H9 (cell line): ENCODE measurements around the gene ZNF236. TPM values are rescaled to one million over a fixed set of nuclear protein-coding genes. Genes with fewer than 3 reads are reported as not detected.

ENCODE experiments used
- DNase-seq: peaks from one replicate; pipeline ENCODE4 v3.0.0-alpha.2; 2017
- H2AFZ ChIP-seq: one replicate; pipeline ENCODE4 v1.6.1; 2013; ENCODE audit warnings: mild to moderate bottlenecking, low read length, control low read depth, moderate library complexity
- H2AK5ac ChIP-seq: 2 replicates; pipeline ENCODE4 v1.6.1; 2013; ENCODE audit warnings: low read length, control low read depth, mixed read lengths; ENCODE audit not compliant: insufficient read length
- H2BK120ac ChIP-seq: one replicate; pipeline ENCODE4 v1.6.1; 2013; ENCODE audit warnings: low read depth, mild to moderate bottlenecking, low read length, control low read depth, inconsistent platforms; ENCODE audit not compliant: poor library complexity, severe bottlenecking
- H2BK12ac ChIP-seq: 2 replicates; pipeline ENCODE4 v1.6.1; 2013; ENCODE audit warnings: low read length, control low read depth, mixed read lengths, low read depth; ENCODE audit not compliant: insufficient read length
- H2BK15ac ChIP-seq: 2 replicates; pipeline ENCODE4 v1.6.1; 2013; ENCODE audit warnings: low read depth, low read length, control low read depth
- H2BK20ac ChIP-seq: one replicate; pipeline ENCODE4 v1.6.1; 2013; ENCODE audit warnings: low read depth, mild to moderate bottlenecking, low read length, control low read depth, inconsistent platforms; ENCODE audit not compliant: poor library complexity, severe bottlenecking
- H2BK5ac ChIP-seq: 2 replicates; pipeline ENCODE4 v1.6.1; 2013; ENCODE audit warnings: low read length, control low read depth, mixed read lengths; ENCODE audit not compliant: insufficient read length
- H3K14ac ChIP-seq: 2 replicates; pipeline ENCODE4 v1.6.1; 2013; ENCODE audit warnings: low read length, control low read depth; ENCODE audit not compliant: insufficient read depth
- H3K18ac ChIP-seq: 2 replicates; pipeline ENCODE4 v1.6.1; 2013; ENCODE audit warnings: low read depth, mild to moderate bottlenecking, mixed read lengths, low read length, control low read depth; ENCODE audit not compliant: insufficient read length
- H3K23ac ChIP-seq: 2 replicates; pipeline ENCODE4 v1.6.1; 2013; ENCODE audit warnings: low read length, control low read depth, mixed read lengths, low read depth; ENCODE audit not compliant: insufficient read length
- H3K23me2 ChIP-seq: 2 replicates; pipeline ENCODE4 v1.6.1; 2013; ENCODE audit warnings: low read depth, mild to moderate bottlenecking, mixed read lengths, low read length, control low read depth; ENCODE audit not compliant: insufficient read length, poor library complexity, severe bottlenecking
- H3K27ac ChIP-seq: 2 replicates; pipeline ENCODE4 v1.5.1; 2013; ENCODE audit warnings: low read length, control low read depth, mixed read lengths, low read depth; ENCODE audit not compliant: insufficient read length
- H3K27me3 ChIP-seq: 2 replicates; pipeline ENCODE4 v1.6.1; 2013; ENCODE audit warnings: low read length, control low read depth, inconsistent platforms; ENCODE audit not compliant: insufficient read depth
- H3K4ac ChIP-seq: 2 replicates; pipeline ENCODE4 v1.6.1; 2013; ENCODE audit warnings: low read depth, mild to moderate bottlenecking, control low read depth, inconsistent platforms, low read length, moderate library complexity
- H3K4me1 ChIP-seq: 2 replicates; pipeline ENCODE4 v1.6.1; 2013; ENCODE audit warnings: low read length, control low read depth, inconsistent platforms; ENCODE audit not compliant: insufficient read depth
- H3K4me2 ChIP-seq: 2 replicates; pipeline ENCODE4 v1.6.1; 2013; ENCODE audit warnings: low read length, control low read depth, mixed read lengths; ENCODE audit not compliant: insufficient read length, insufficient read depth
- H3K56ac ChIP-seq: 2 replicates; pipeline ENCODE4 v1.6.1; 2013; ENCODE audit warnings: low read depth, mild to moderate bottlenecking, mixed read lengths, low read length, control low read depth; ENCODE audit not compliant: insufficient read length
- H3K79me1 ChIP-seq: 2 replicates; pipeline ENCODE4 v1.6.1; 2013; ENCODE audit warnings: low read depth, mild to moderate bottlenecking, moderate library complexity, low read length, control low read depth, inconsistent platforms; ENCODE audit not compliant: insufficient read depth, poor library complexity, severe bottlenecking
- H3K79me2 ChIP-seq: 2 replicates; pipeline ENCODE4 v1.6.1; 2013; ENCODE audit warnings: low read length, control low read depth, inconsistent platforms; ENCODE audit not compliant: insufficient read depth
- H3K9ac ChIP-seq: 2 replicates; pipeline ENCODE4 v1.6.1; 2013; ENCODE audit warnings: low read length, control low read depth, mixed read lengths; ENCODE audit not compliant: insufficient read length; ENCODE audit errors: extremely low read depth
- H3K9me3 ChIP-seq: one replicate; pipeline ENCODE4 v1.6.1; 2013; ENCODE audit warnings: low read depth, low read length, inconsistent platforms; ENCODE audit not compliant: control insufficient read depth
- H3T11ph ChIP-seq: one replicate; pipeline ENCODE4 v1.6.1; 2013; ENCODE audit warnings: mild to moderate bottlenecking, low read length, control low read depth, inconsistent platforms
- H4K20me1 ChIP-seq: one replicate; pipeline ENCODE4 v1.6.1; 2013; ENCODE audit not compliant: control insufficient read depth, insufficient read length, insufficient read depth
- H4K5ac ChIP-seq: 2 replicates; pipeline ENCODE4 v1.6.1; 2013; ENCODE audit warnings: low read depth, mild to moderate bottlenecking, mixed read lengths, low read length, control low read depth; ENCODE audit not compliant: insufficient read length
- H4K8ac ChIP-seq: replicated peaks from 2 replicates; pipeline ENCODE4 v1.6.1; 2013; ENCODE audit warnings: low read length, control low read depth, mixed read lengths, low read depth; ENCODE audit not compliant: insufficient read length
- H4K91ac ChIP-seq: 2 replicates; pipeline ENCODE4 v1.6.1; 2013; ENCODE audit warnings: low read depth, mild to moderate bottlenecking, moderate library complexity, mixed read lengths, low read length, control low read depth; ENCODE audit not compliant: insufficient read length
- H3K27ac Mint-ChIP-seq, 3 experiments: 2 replicates in 2 of 3; 3 replicates in 1 of 3; pipeline ENCODE4 v1.8.0; 2020 to 2021; ENCODE audit warnings: mixed read lengths in 3 of 3, mild to moderate bottlenecking in 1 of 3, moderate library complexity in 1 of 3
- H3K27me3 Mint-ChIP-seq: 2 replicates; pipeline ENCODE4 v1.8.0; 2021; ENCODE audit warnings: low read depth, mild to moderate bottlenecking, moderate library complexity, mixed read lengths
- H3K36me3 Mint-ChIP-seq, 3 experiments: 2 replicates in 2 of 3; 3 replicates in 1 of 3; pipeline ENCODE4 v1.8.0; 2020 to 2021; ENCODE audit warnings: low read depth in 3 of 3, mixed read lengths in 3 of 3; ENCODE audit not compliant: insufficient read depth in 1 of 3
- H3K4me1 Mint-ChIP-seq, 2 experiments: 2 replicates each; pipeline ENCODE4 v1.8.0; 2020; ENCODE audit warnings: mixed read lengths in 2 of 2
- H3K4me3 Mint-ChIP-seq, 2 experiments: 2 replicates in 1 of 2; 3 replicates in 1 of 2; pipeline ENCODE4 v1.8.0; 2020 to 2021; ENCODE audit warnings: mild to moderate bottlenecking in 2 of 2, mixed read lengths in 2 of 2, moderate library complexity in 1 of 2
- H3K9me3 Mint-ChIP-seq, 2 experiments: 2 replicates in 1 of 2; 3 replicates in 1 of 2; pipeline ENCODE4 v1.8.0; 2020; ENCODE audit warnings: mild to moderate bottlenecking in 2 of 2, mixed read lengths in 2 of 2, moderate library complexity in 1 of 2
- CTCF ChIP-seq: fragments of 200-600 bp; sonication (generic); conservative IDR thresholded peaks from 3 replicates; pipeline ENCODE4 v1.8.0; 2021; ENCODE audit warnings: antibody characterized with exemption, mild to moderate bottlenecking
- WGBS: extraction: QIAGEN DNeasy Blood & Tissue Kit; methylation state at CpG from one replicate; pipeline ENCODE4 v1.1.7; 2013; ENCODE audit warnings: missing lambda C conversion rate, low lambda C conversion rate, mixed read lengths; ENCODE audit not compliant: insufficient read length; ENCODE audit errors: extremely low coverage; 5-methylcytosine and 5-hydroxymethylcytosine counted together
- total RNA-seq: library from RNA; stranded (reverse); gene quantifications from 2 replicates; pipeline ENCODE4 v1.2.1, GENCODE V29; 2021

Gene ZNF236
- total RNA-seq, 1 experiment from 2014 or later = 16.0 TPM

- Mint-ChIP-seq H3K27ac (no peak overlapping the region), H3K4me1 (peaks cover 10 to 11% of the 10 kb centered on the region in 2 experiments), H3K36me3 (no peaks in the 10 kb centered on the region; a peak in 1 of 7 replicates), H3K9me3 (no peaks in the 10 kb centered on the region), H3K27me3 (no peaks in the 10 kb centered on the region; the same call in none of the 2 replicates), H3K4me3 (no peak overlapping the region)
- no peaks in the 10 kb centered on the region for H4K20me1 ChIP-seq
- H3K27ac ChIP-seq = no peak overlapping the region
- no peak overlapping the region for H4K8ac ChIP-seq
- H3K79me1 ChIP-seq = no peaks in the 10 kb centered on the region
- H3K9ac ChIP-seq = no peak overlapping the region
- no peak overlapping the region for H2BK12ac ChIP-seq
- H2AK5ac ChIP-seq = no peak overlapping the region
- H3K14ac ChIP-seq = no peak overlapping the region
- H4K5ac ChIP-seq = no peak overlapping the region
- H3K4me2 ChIP-seq = no peak overlapping the region
- H2BK5ac ChIP-seq = no peak overlapping the region
- H3K4me1 ChIP-seq = no peaks in the 10 kb centered on the region
- no peak overlapping the region for H3K4ac ChIP-seq
- H3K18ac ChIP-seq = no peak overlapping the region
- H2BK20ac ChIP-seq = no peak overlapping the region
- no peaks in the 10 kb centered on the region for H3K27me3 ChIP-seq
- DNase-seq = no peak
- H2BK15ac ChIP-seq = no peak overlapping the region
- H3K23me2 ChIP-seq = no peaks in the 10 kb centered on the region
- no peaks in the 10 kb centered on the region for H3K9me3 ChIP-seq
- TF ChIP-seq CTCF = no peak
- H3T11ph ChIP-seq = no peak overlapping the region
- H2AFZ ChIP-seq = no peak overlapping the region
- H3K23ac ChIP-seq = no peak overlapping the region
- H3K56ac ChIP-seq = no peak overlapping the region
- no peak overlapping the region for H4K91ac ChIP-seq
- no peak overlapping the region for H2BK120ac ChIP-seq
- H3K79me2 ChIP-seq = no peaks in the 10 kb centered on the region
- no CpG with 5 or more reads among the region's 7 CpGs for WGBS
Observed at GRCh38 chr18:77001979-77002378, 179.6 kb downstream of the ZNF236 start.
